IPS-15b (cell line): Measurements from ENCODE around the gene ITGA8.
"Not testable (repeated sequence)": the region's sequence is repeated elsewhere in the genome, so short reads cannot be mapped to it uniquely, and the experiment has no call there.

Experiments used
- H3K27me3 ChIP-seq: one replicate; pipeline ENCODE4 v1.6.1; 2013; ENCODE audit warnings: low read length; ENCODE audit not compliant: control insufficient read depth, insufficient read depth
- H3K36me3 ChIP-seq: one replicate; pipeline ENCODE4 v1.6.1; 2013; ENCODE audit warnings: low read length; ENCODE audit not compliant: control insufficient read depth, insufficient read depth
- H3K4me1 ChIP-seq: one replicate; pipeline ENCODE4 v1.6.1; 2013; ENCODE audit warnings: mild to moderate bottlenecking, low read length; ENCODE audit not compliant: control insufficient read depth, insufficient read depth
- H3K4me3 ChIP-seq: one replicate; pipeline ENCODE4 v1.5.1; 2013; ENCODE audit warnings: low read depth, low read length
- H3K9ac ChIP-seq: one replicate; pipeline ENCODE4 v1.6.1; 2013; ENCODE audit warnings: low read depth, mild to moderate bottlenecking, low read length
- H3K9me3 ChIP-seq: one replicate; pipeline ENCODE4 v1.6.1; 2013; ENCODE audit warnings: mild to moderate bottlenecking, low read length; ENCODE audit not compliant: control insufficient read depth, insufficient read depth

The ITGA8 gene

DNA sequence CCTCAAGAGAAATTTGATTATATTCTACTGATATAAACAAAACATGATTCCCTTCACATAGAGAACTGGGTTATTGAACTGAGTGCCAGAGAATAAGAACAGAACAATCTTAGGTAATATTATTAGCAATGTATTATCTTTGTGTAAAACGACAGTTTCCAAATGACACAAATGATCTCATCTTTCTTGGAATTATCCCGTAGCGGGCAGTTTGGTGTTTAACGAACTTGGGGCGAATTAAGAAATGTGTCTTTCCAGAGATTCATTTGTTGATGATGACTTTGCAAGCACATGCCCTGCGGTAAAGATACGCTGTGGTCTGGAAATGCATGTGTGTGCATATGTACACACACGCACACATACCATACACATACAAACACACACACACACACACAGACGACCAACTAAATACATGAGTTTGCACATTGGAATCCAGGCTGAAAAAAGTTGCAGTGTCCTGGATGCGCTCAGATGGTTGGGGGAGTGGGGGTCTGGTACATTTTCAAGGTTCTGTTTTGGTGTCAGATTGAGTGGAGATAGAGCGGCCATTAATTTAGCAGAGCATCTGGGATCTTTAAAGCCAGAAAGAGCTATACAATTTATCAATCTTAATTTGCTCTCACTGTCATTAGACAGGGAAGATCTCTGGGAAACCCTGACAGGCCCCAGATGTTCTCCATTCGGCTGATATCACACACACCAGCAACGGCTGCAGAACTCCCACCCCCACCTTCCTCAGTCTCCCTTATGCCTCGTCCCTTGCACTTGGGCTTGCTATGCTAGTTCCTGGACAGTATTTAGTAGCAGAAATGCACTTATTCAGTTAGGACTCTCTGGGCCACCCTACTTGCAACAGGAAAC, 236.3 kb downstream of the ITGA8 start:
- Histone ChIP-seq H3K9me3 (no peaks in the 10 kb centered on the region), H3K36me3 (no peaks in the 10 kb centered on the region), H3K4me3 (no peak overlapping the region), H3K4me1 (peaks cover 7% of the 10 kb centered on the region), H3K9ac (no peak overlapping the region), H3K27me3 (peaks cover 23% of the 10 kb centered on the region)

- Histone ChIP-seq H3K27me3 (peaks cover 36% of the 10 kb centered on the region), H3K4me1 (peaks cover 12% of the 10 kb centered on the region), H3K9me3 (no peaks in the 10 kb centered on the region), H3K36me3 (no peaks in the 10 kb centered on the region), H3K4me3 (no peak overlapping the region), H3K9ac (no peak overlapping the region)
These were observed 237.6 kb downstream of the ITGA8 start for GRCh38 chr10:15482156-15482555.

- Histone ChIP-seq H3K9me3 (no peaks in the 10 kb centered on the region), H3K9ac (no peak overlapping the region), H3K4me1 (peaks cover 13% of the 10 kb centered on the region), H3K4me3 (no peak overlapping the region), H3K36me3 (no peaks in the 10 kb centered on the region), H3K27me3 (peaks cover 62% of the 10 kb centered on the region)
These were observed 240.8 kb downstream of the ITGA8 start for GRCh38 chr10:15478950-15479349.

GRCh38 chr10:15478429-15478828, 241.3 kb downstream of the ITGA8 start:
- H3K27me3 ChIP-seq = peaks cover 67% of the 10 kb centered on the region
- H3K9ac ChIP-seq = no peak overlapping the region

DNA sequence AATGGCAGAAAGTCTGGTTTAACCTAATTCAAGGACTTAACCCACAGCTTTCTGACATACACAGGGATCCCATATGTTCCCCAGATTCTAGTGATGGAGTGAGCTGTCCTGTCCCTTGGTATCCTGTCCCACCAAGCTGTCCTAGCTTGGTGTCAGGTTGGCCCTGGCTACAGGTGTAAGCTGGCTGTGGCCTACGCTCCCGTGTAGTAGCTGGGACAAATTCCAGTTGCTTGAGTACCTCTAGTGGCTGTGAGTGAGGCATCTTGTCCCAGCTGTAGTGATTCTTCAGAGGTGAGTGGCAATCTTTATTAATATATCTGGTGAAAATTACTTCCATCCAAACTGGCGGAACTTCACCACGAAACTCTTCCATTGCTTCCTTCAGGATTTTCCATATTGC, 243.4 kb downstream of the ITGA8 start:
- no peak overlapping the region for H3K4me3 ChIP-seq
- H3K4me1 ChIP-seq = peaks cover 26% of the 10 kb centered on the region
- H3K27me3 ChIP-seq = peaks cover 84% of the 10 kb centered on the region
- no peaks in the 10 kb centered on the region for H3K9me3 ChIP-seq
- no peaks in the 10 kb centered on the region for H3K36me3 ChIP-seq
- H3K9ac ChIP-seq = no peak overlapping the region

More at GRCh38 chr10:15478429-15478828, 241.3 kb downstream of the ITGA8 start:
- H3K36me3 ChIP-seq = no peaks in the 10 kb centered on the region
- no peak overlapping the region for H3K4me3 ChIP-seq
- peaks cover 18% of the 10 kb centered on the region for H3K4me1 ChIP-seq
- no peaks in the 10 kb centered on the region for H3K9me3 ChIP-seq

DNA sequence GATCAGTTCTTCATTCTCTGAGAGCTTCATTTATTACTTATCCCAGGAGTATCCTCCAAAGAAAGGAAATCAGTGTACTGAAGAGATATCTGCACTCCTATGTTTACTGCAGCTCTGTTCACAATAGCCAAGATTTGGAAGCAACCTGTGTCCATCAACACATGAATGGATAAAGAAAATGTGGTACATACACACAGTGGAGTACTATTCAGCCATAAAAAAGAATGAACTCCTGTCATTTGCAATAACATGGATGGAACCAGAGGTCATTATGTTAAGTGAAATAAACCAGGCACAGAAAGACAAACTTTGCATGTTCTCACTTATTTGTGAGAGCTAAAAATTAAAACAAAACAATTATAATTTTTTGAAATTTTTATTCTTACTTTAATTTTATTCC, 244.3 kb downstream of the ITGA8 start:
- H3K36me3 ChIP-seq, H3K9ac ChIP-seq, H3K9me3 ChIP-seq, H3K4me3 ChIP-seq: not testable (repeated sequence)
- peaks cover 93% of the 10 kb centered on the region for H3K27me3 ChIP-seq
- peaks cover 26% of the 10 kb centered on the region for H3K4me1 ChIP-seq

DNA sequence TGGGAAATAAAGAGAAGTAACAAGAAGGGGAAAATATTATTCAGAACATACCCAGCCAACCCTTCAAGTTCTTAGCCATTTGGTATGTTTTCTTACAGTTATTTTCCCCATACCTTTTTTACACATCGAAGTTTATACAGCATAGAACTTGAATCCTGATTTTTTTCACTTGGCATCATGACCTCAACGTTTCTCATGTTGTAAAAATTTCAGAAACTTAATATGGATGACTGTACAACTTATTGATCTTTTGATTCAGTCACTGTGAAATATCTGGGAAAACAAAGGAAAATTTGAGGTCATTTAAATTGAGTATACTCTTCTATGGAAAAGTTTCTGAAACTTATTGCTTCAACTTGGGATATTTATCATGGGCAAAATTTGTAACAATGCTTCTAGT, 245.1 kb downstream of the ITGA8 start:
- peaks cover 26% of the 10 kb centered on the region for H3K4me1 ChIP-seq
- H3K27me3 ChIP-seq = peaks cover 92% of the 10 kb centered on the region

GRCh38 chr10:15473396-15473767, 246.3 kb downstream of the ITGA8 start:
- peaks cover 19% of the 10 kb centered on the region for H3K4me1 ChIP-seq
- H3K27me3 ChIP-seq = peaks cover 92% of the 10 kb centered on the region

More for the DNA sequence above, 245.1 kb downstream of the ITGA8 start:
- H3K9me3 ChIP-seq = no peaks in the 10 kb centered on the region
- no peak overlapping the region for H3K9ac ChIP-seq
- H3K36me3 ChIP-seq = no peaks in the 10 kb centered on the region
- no peak overlapping the region for H3K4me3 ChIP-seq

GRCh38 chr10:15472431-15473395, 247.0 kb downstream of the ITGA8 start:
- no peak overlapping the region for H3K9ac ChIP-seq
- peaks cover 92% of the 10 kb centered on the region for H3K27me3 ChIP-seq
- H3K36me3 ChIP-seq = no peaks in the 10 kb centered on the region
- H3K4me1 ChIP-seq = peaks cover 15% of the 10 kb centered on the region
- no peak overlapping the region for H3K4me3 ChIP-seq
- H3K9me3 ChIP-seq = no peaks in the 10 kb centered on the region

More at GRCh38 chr10:15473396-15473767, 246.3 kb downstream of the ITGA8 start:
- no peak overlapping the region for H3K9ac ChIP-seq
- no peaks in the 10 kb centered on the region for H3K9me3 ChIP-seq
- H3K4me3 ChIP-seq = no peak overlapping the region
- H3K36me3 ChIP-seq = no peaks in the 10 kb centered on the region

DNA sequence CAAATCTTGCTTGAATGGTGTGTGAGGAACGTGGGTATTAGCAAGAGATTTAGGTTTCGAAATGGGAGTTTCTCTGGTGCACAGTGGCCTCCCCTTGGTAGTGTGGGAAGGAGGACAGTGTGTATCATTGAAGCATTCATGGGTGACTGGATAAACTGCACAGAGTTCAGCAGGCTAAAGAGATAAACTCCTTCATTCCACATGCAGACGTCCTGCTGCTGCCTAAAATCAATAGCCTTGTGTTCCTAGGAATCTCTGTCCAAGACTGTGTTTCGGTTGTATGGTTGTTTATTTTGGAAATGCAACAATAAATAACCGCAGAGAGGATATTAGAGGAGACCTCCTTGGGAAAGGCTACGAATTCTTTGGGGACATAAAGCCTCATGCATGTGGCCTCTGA, 247.7 kb downstream of the ITGA8 start:
- Histone ChIP-seq H3K4me3 (no peak overlapping the region), H3K9ac (no peak overlapping the region), H3K9me3 (no peaks in the 10 kb centered on the region), H3K4me1 (peaks cover 15% of the 10 kb centered on the region), H3K27me3 (peaks cover 92% of the 10 kb centered on the region), H3K36me3 (no peaks in the 10 kb centered on the region)

GRCh38 chr10:15469111-15469510, 250.6 kb downstream of the ITGA8 start:
- Histone ChIP-seq H3K9ac (no peak overlapping the region), H3K27me3 (peaks cover 85% of the 10 kb centered on the region), H3K4me3 (no peak overlapping the region), H3K36me3 (no peaks in the 10 kb centered on the region), H3K4me1 (peaks cover 15% of the 10 kb centered on the region), H3K9me3 (no peaks in the 10 kb centered on the region)
